Ovary (tissue), 3 donors: ENCODE measurements around the gene KCNIP4.

Experiments used
- EP300 ChIP-seq: sonication (generic); formaldehyde crosslinking; IDR thresholded peaks from one replicate; pipeline ENCODE4 v1.6.1; 2017; ENCODE audit warnings: antibody characterized with exemption
- POLR2A ChIP-seq: fragments of 450-650 bp; IDR thresholded peaks from one replicate; pipeline ENCODE4 v1.6.1; 2017; ENCODE audit warnings: antibody characterized with exemption, mild to moderate bottlenecking, moderate library complexity
- TF ChIP-seq, protein P1 (sequence below), 3 donors: fragments of 450-650 bp in 2 of 3; fragments of 200-600 bp in 1 of 3; IDR thresholded peaks; one replicate each; pipeline versions ENCODE4 v1.5.1 to v1.8.0; 2016 to 2022; ENCODE audit warnings: antibody characterized with exemption in 3 of 3, mild to moderate bottlenecking in 1 of 3
- donor health status: DM: no; HTN: no; CAD: no.

- TF ChIP-seq, protein P1, sequence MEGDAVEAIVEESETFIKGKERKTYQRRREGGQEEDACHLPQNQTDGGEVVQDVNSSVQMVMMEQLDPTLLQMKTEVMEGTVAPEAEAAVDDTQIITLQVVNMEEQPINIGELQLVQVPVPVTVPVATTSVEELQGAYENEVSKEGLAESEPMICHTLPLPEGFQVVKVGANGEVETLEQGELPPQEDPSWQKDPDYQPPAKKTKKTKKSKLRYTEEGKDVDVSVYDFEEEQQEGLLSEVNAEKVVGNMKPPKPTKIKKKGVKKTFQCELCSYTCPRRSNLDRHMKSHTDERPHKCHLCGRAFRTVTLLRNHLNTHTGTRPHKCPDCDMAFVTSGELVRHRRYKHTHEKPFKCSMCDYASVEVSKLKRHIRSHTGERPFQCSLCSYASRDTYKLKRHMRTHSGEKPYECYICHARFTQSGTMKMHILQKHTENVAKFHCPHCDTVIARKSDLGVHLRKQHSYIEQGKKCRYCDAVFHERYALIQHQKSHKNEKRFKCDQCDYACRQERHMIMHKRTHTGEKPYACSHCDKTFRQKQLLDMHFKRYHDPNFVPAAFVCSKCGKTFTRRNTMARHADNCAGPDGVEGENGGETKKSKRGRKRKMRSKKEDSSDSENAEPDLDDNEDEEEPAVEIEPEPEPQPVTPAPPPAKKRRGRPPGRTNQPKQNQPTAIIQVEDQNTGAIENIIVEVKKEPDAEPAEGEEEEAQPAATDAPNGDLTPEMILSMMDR (IDR thresholded peaks at IDR 0.05), result no peak
- no peak for TF ChIP-seq POLR2A
- no peak for TF ChIP-seq EP300
Measured at GRCh38 chr4:21554500-21554899, 394.1 kb downstream of the KCNIP4 start.
